Body of pancreas (tissue), 4 donors: ENCODE data around the gene WWOX.

Source experiments
- POLR2A ChIP-seq, 3 donors: fragments of 450-650 bp; IDR thresholded peaks; one replicate each; pipeline ENCODE4 v1.6.1; 2016; ENCODE audit warnings: antibody characterized with exemption in 3 of 3, mild to moderate bottlenecking in 2 of 3
- TF ChIP-seq, protein P1 (sequence below), 7 experiments: fragments of 450-650 bp in 4 of 7; fragments of 200-600 bp in 3 of 7; sonication (generic) in 3 of 7; IDR thresholded peaks; one replicate each; pipeline ENCODE4 v1.5.1; 2016 to 2019; ENCODE audit warnings: antibody characterized with exemption in 7 of 7

DNA sequence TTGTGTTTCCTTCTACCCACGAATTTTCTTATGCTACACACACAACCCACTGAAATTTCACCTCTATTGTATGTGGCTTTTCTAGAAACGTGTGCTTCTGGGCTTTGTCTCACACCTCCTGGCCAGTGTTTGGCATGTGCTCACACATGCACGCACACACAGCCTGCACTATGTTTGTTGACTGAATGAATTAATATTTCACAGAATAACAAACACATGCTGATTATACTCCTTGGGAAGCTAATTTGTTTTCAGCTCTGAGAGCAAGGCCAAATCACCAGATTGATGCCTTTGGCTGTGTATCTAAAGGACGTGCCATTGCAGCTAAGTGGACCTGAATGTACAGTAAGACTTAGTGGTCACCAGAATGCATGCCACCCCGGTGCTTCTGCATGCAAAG lies 210.7 kb downstream of the WWOX start:
- TF ChIP-seq, protein P1, sequence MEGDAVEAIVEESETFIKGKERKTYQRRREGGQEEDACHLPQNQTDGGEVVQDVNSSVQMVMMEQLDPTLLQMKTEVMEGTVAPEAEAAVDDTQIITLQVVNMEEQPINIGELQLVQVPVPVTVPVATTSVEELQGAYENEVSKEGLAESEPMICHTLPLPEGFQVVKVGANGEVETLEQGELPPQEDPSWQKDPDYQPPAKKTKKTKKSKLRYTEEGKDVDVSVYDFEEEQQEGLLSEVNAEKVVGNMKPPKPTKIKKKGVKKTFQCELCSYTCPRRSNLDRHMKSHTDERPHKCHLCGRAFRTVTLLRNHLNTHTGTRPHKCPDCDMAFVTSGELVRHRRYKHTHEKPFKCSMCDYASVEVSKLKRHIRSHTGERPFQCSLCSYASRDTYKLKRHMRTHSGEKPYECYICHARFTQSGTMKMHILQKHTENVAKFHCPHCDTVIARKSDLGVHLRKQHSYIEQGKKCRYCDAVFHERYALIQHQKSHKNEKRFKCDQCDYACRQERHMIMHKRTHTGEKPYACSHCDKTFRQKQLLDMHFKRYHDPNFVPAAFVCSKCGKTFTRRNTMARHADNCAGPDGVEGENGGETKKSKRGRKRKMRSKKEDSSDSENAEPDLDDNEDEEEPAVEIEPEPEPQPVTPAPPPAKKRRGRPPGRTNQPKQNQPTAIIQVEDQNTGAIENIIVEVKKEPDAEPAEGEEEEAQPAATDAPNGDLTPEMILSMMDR (IDR thresholded peaks at IDR 0.05), result no peak
- TF ChIP-seq POLR2A (IDR thresholded peaks at IDR 0.05), result no peak
